Measurements from ENCODE around the gene NEIL3. TPM values are rescaled to one million over a fixed set of nuclear protein-coding genes. Genes with fewer than 3 reads are reported as not detected.

Gene NEIL3
- total and polyA plus RNA-seq, 10 of the 15 experiments (the other 5 are each of a cell fraction or from before 2014, with no cell fraction given) = 3.0 to 13.8 (median 8.9) TPM

- Histone ChIP-seq H2AFZ (ENCODE audit: control insufficient read depth, low read depth, low read length) (no peak overlapping the region), H3K4me3 (no peak overlapping the region), H3K27me3 (replicated peaks in 1 of 2; ENCODE audit: control insufficient read depth in 2 of 2, insufficient read depth in 2 of 2, low read length in 1 of 2) (no peaks in the 10 kb centered on the region), H3K36me3 (ENCODE audit: control insufficient read depth in 2 of 2, insufficient read depth in 2 of 2, low read length in 1 of 2) (peaks cover 0 to 7% of the 10 kb centered on the region in 2 experiments; a peak in 1 of 4 replicates), H3K9ac (ENCODE audit: control insufficient read depth, insufficient read depth, low read length) (no peak overlapping the region), H3K9me3 (replicated peaks; ENCODE audit: control insufficient read depth, insufficient read depth, low read length) (no peaks in the 10 kb centered on the region), H4K20me1 (ENCODE audit: control insufficient read depth, insufficient read depth) (no peaks in the 10 kb centered on the region), H3K27ac (ENCODE audit: control insufficient read depth, insufficient read depth) (no peak overlapping the region), H3K79me2 (ENCODE audit: control insufficient read depth, insufficient read depth, low read length) (no peaks in the 10 kb centered on the region; the same call in 1 of the 2 replicates), H3K4me2 (ENCODE audit: control insufficient read depth, insufficient read depth) (no peak overlapping the region), H3K4me1 (ENCODE audit: control insufficient read depth, insufficient read depth, low read length) (no peaks in the 10 kb centered on the region)
- ChIA-PET POLR2A (interaction anchor here (0.6 kb wide), 1 partner anchor 554 kb away, joined by 5 read pairs; no protein-coding TSS in a partner anchor), RAD21 (ENCODE audit: unreplicated experiment) (interaction anchor here (2.1 kb wide), 1 partner anchor 11 kb away, joined by 5 read pairs; the partner anchor contains the start of gene NEIL3), SMC1A (ENCODE audit: uncharacterized antibody, unreplicated experiment) (interaction anchor here (1.6 kb wide), 1 partner anchor 11 kb away, joined by 4 read pairs; the partner anchor contains the start of gene NEIL3), CTCF (interaction anchor here (1.3 to 1.4 kb wide), 2 partner anchors 10 to 19 kb away, joined by 3 to 4 read pairs; no protein-coding TSS in a partner anchor)
- no peak for DNase-seq (ENCODE audit: low read depth, low spot score)
- no TSS peak for BruUV-seq (replicated peaks)
- WGBS (ENCODE audit: insufficient coverage, insufficient replicate concordance, low lambda C conversion rate, missing lambda C conversion rate) = 98% methylated on average over 5 of the region's 5 CpGs
- no peak for ATAC-seq
- intact Hi-C loops (cut with micrococcal nuclease; ENCODE audit: unreplicated experiment) (no loop called here), in situ Hi-C loops (cut with MboI) (no loop called here)
- no peak for FAIRE-seq
- TF ChIP-seq BCL3 (IDR thresholded peaks at IDR 0.05; ENCODE audit: borderline replicate concordance, insufficient read depth, low read depth, low read length, poor library complexity, severe bottlenecking) (no peak), TAF1 (IDR thresholded peaks at IDR 0.05; ENCODE audit: borderline replicate concordance, low read depth, low read length) (no peak), RCOR1 (conservative IDR thresholded peaks at IDR 0.05; ENCODE audit: low read depth, low read length) (no peak), REST (IDR thresholded peaks at IDR 0.05; ENCODE audit: low read depth, low read length) (no peak), E2F8 (IDR thresholded peaks at IDR 0.05; ENCODE audit: low read depth, partially characterized antibody) (no peak), KDM1A (IDR thresholded peaks at IDR 0.05; ENCODE audit: borderline replicate concordance) (no peak), TCF7 (IDR thresholded peaks at IDR 0.05; ENCODE audit: borderline replicate concordance) (no peak), FOXK2 (IDR thresholded peaks at IDR 0.05) (no peak), BRCA1 (IDR thresholded peaks at IDR 0.05; ENCODE audit: low read depth, low read length) (no peak), LARP7 (IDR thresholded peaks at IDR 0.05) (no peak), NFYA (IDR thresholded peaks at IDR 0.05; ENCODE audit: borderline replicate concordance, low read depth, low read length) (no peak), GATAD2B (conservative IDR thresholded peaks at IDR 0.05; ENCODE audit: low read depth) (no peak), RELA (IDR thresholded peaks at IDR 0.05; ENCODE audit: borderline replicate concordance, partially characterized antibody) (no peak), MLLT1 (IDR thresholded peaks at IDR 0.05) (no peak)
Measured at GRCh38 chr4:177320721-177321120, 11.0 kb downstream of the NEIL3 start.
